Measurements from ENCODE around the gene SFTPD.
"Not testable (repeated sequence)": the region's sequence is repeated elsewhere in the genome, so short reads cannot be mapped to it uniquely, and the experiment has no call there.

SFTPD gene

GRCh38 chr10:79948976-79949722 is at the start of gene SFTPD:
SFTPD (minus strand) TSS chr10:79949105; CDS start chr10:79946659, 2,446 bp downstream.
- no peak within 1 kb of the TSS for H3K27ac Mint-ChIP-seq
- no peaks in the 10 kb centered on the region for H3K4me1 Mint-ChIP-seq
- H3K9me3 Mint-ChIP-seq: peaks cover 14% of the 10 kb centered on the region
- H3K27me3 Mint-ChIP-seq: peaks cover 3% of the 10 kb centered on the region
- no peak within 1 kb of the TSS for H3K4me3 Mint-ChIP-seq
- peaks cover 4% of the 10 kb centered on the region for H3K36me3 Mint-ChIP-seq

DNA sequence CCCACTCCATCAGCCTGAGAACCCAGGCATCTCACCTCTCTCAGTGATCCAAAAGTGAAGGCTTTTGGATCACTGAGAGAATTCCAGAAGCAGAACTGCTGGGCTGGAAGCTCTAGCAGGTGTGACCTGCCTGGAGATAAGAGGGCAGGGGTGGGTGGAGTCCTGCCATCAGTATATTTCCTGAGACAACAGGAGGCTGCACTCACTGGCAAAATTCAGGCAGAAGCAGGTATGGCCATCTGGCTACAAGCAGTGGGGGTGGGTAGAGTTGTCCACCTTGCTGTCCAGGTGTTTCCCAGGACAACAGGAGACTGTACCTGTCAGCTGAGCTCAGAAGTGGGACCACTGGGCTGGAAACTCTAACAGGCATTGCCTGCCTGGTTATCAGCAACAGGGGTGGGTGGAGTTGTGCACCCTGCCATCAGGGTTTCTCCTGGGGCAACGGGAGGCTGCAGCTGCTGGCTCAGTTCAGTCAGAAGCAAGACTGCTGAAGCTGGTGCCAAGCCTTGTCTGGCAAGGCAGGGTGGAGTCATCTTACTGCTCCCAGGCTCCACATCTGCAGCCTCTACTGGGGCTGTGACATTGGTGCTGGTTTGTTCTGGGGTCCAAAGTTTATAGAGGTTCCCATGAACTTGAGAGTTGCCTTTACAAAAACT is 47.2 kb upstream of the SFTPD start:
- Mint-ChIP-seq H3K4me3 (no peak overlapping the region), H3K4me1 (no peaks in the 10 kb centered on the region), H3K27ac (no peak overlapping the region), H3K9me3 (no peaks in the 10 kb centered on the region), H3K27me3 (peaks cover 18% of the 10 kb centered on the region), H3K36me3 (no peaks in the 10 kb centered on the region)

- no peak overlapping the region for H3K27ac Mint-ChIP-seq
- peaks cover 14% of the 10 kb centered on the region for H3K9me3 Mint-ChIP-seq
- no peaks in the 10 kb centered on the region for H3K36me3 Mint-ChIP-seq
- no peak overlapping the region for H3K4me3 Mint-ChIP-seq
- no peaks in the 10 kb centered on the region for H3K4me1 Mint-ChIP-seq
- H3K27me3 Mint-ChIP-seq: peaks cover 16% of the 10 kb centered on the region
Measured at GRCh38 chr10:79994556-79994955, 45.7 kb upstream of the SFTPD start.

DNA sequence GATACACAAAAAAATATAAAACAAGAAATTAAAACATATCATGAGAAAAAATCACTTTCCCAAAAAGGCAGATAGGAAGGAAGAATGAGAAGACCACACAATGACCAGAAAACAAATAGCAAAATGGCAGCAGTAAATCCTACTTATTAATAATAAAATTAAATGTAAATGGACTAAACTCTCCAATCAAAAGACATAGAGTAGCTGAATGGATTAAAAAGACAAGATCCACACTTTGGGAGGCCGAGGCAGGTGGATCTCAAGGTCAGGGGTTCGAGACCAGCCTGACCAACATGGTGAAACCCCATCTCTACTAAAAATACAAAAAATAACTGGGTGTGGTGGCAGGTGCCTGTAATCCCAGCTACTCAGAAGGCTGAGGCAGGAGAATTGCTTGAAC is 39.3 kb upstream of the SFTPD start:
- not testable (repeated sequence) for H3K27ac Mint-ChIP-seq, H3K36me3 Mint-ChIP-seq, H3K4me3 Mint-ChIP-seq, H3K4me1 Mint-ChIP-seq
- Mint-ChIP-seq H3K9me3 (peaks cover 15% of the 10 kb centered on the region), H3K27me3 (peaks cover 18% of the 10 kb centered on the region)

GRCh38 chr10:79986661-79987060 is 37.8 kb upstream of the SFTPD start:
- not testable (repeated sequence) for H3K4me3 Mint-ChIP-seq, H3K27ac Mint-ChIP-seq, H3K4me1 Mint-ChIP-seq, H3K36me3 Mint-ChIP-seq
- H3K27me3 Mint-ChIP-seq: peaks cover 19% of the 10 kb centered on the region
- H3K9me3 Mint-ChIP-seq: peaks cover 15% of the 10 kb centered on the region

DNA sequence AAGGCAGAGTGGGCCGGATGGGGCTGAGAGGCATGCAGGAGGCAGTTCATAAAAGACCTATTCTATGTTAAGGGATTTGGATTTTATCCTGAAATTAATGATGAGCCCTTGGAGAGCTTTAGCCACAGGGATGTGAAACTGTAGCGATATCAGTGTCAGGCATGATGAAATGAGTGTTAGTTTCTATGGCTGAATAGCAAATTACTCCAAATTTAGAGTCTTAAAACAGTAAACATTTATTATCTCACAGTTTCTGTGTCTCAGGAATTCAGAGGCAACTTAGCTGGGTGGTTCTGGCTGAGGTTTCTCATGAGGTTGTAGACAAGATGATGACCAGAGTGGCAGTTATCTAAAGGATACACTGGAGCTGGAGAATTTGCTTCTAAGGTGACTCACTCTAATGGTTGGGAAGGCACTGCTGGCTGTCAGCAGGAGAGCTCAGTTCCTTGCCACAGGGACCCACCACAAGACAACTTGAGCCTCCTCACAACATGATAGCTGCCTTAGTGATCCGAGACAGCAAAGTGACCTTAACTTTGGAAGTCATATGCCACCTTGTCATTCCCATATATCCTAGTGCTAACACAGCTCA is 36.7 kb upstream of the SFTPD start:
- Mint-ChIP-seq H3K36me3 (peaks cover 1% of the 10 kb centered on the region), H3K9me3 (peaks cover 11% of the 10 kb centered on the region), H3K4me3 (no peak overlapping the region), H3K4me1 (peaks cover 5% of the 10 kb centered on the region), H3K27ac (no peak overlapping the region), H3K27me3 (peaks cover 26% of the 10 kb centered on the region)

GRCh38 chr10:79984851-79985250 is 35.9 kb upstream of the SFTPD start:
- Mint-ChIP-seq H3K27ac (no peak overlapping the region), H3K4me1 (peaks cover 5% of the 10 kb centered on the region), H3K36me3 (peaks cover 1% of the 10 kb centered on the region), H3K9me3 (peaks cover 4% of the 10 kb centered on the region), H3K27me3 (peaks cover 33% of the 10 kb centered on the region), H3K4me3 (no peak overlapping the region)

DNA sequence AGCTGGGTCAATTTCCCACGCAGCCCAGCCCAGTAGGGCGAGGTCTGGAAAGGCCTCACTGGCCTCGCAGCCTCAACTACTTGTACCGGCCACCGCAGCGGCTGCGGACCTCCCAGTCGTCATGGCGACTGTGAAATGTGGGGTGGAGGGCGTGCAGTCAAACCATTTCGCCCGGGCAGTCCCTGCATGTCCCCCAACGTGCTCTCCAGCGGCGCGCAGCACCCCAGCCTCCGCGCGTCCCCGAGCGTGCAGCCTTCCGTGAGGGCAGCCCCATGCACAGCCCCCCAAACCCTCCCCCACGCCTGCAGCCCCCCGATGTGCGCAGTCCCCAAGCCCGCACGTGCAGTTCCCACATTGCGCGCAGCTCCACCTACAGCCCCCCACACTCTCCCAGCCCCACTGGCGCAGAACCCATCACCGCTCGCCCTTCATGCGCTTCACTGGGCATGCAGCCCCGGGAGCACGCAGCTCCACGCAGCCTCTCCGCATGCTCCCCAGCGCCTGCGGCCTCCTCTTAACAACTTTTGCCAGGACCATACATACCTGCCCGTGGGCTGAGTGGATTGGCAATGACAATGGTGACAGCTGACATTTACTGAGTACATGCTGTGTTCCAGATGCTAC is 34.5 kb upstream of the SFTPD start:
- Mint-ChIP-seq H3K9me3 (no peaks in the 10 kb centered on the region), H3K27ac (no peak overlapping the region), H3K4me1 (peaks cover 5% of the 10 kb centered on the region), H3K27me3 (peaks cover 42% of the 10 kb centered on the region), H3K4me3 (no peak overlapping the region), H3K36me3 (peaks cover 1% of the 10 kb centered on the region)

- Mint-ChIP-seq H3K9me3 (peaks cover under 1% of the 10 kb centered on the region), H3K4me1 (peaks cover 5% of the 10 kb centered on the region), H3K27ac (no peak overlapping the region), H3K4me3 (no peak overlapping the region), H3K36me3 (no peaks in the 10 kb centered on the region), H3K27me3 (peaks cover 43% of the 10 kb centered on the region)
Measured at GRCh38 chr10:79982861-79983260, 34.0 kb upstream of the SFTPD start.

- Mint-ChIP-seq H3K4me3 (no peak overlapping the region), H3K9me3 (peaks cover 6% of the 10 kb centered on the region), H3K4me1 (peaks cover 5% of the 10 kb centered on the region), H3K27me3 (peaks cover 47% of the 10 kb centered on the region), H3K27ac (no peak overlapping the region), H3K36me3 (no peaks in the 10 kb centered on the region)
Measured at GRCh38 chr10:79982362-79982800, 33.5 kb upstream of the SFTPD start.

- Mint-ChIP-seq H3K4me1 (peaks cover 5% of the 10 kb centered on the region), H3K27ac (no peak overlapping the region)
Measured at GRCh38 chr10:79981450-79982361, 32.8 kb upstream of the SFTPD start.

GRCh38 chr10:79980711-79981110 is 31.8 kb upstream of the SFTPD start:
- Mint-ChIP-seq H3K27ac (no peak overlapping the region), H3K36me3 (no peaks in the 10 kb centered on the region), H3K4me3 (no peak overlapping the region), H3K9me3 (peaks cover 7% of the 10 kb centered on the region), H3K4me1 (peaks cover 5% of the 10 kb centered on the region), H3K27me3 (peaks cover 47% of the 10 kb centered on the region)

More at GRCh38 chr10:79981450-79982361, 32.8 kb upstream of the SFTPD start:
- Mint-ChIP-seq H3K27me3 (peaks cover 48% of the 10 kb centered on the region), H3K36me3 (no peaks in the 10 kb centered on the region), H3K4me3 (no peak overlapping the region), H3K9me3 (peaks cover 7% of the 10 kb centered on the region)

GRCh38 chr10:79979976-79980687 is 31.2 kb upstream of the SFTPD start:
- Mint-ChIP-seq H3K27me3 (peaks cover 50% of the 10 kb centered on the region), H3K4me1 (peaks cover 5% of the 10 kb centered on the region), H3K36me3 (no peaks in the 10 kb centered on the region), H3K4me3 (no peak overlapping the region), H3K9me3 (peaks cover 11% of the 10 kb centered on the region), H3K27ac (no peak overlapping the region)

GRCh38 chr10:79979310-79979975 is 30.5 kb upstream of the SFTPD start:
- peaks cover 5% of the 10 kb centered on the region for H3K4me1 Mint-ChIP-seq
- H3K9me3 Mint-ChIP-seq: peaks cover 11% of the 10 kb centered on the region
- H3K4me3 Mint-ChIP-seq: no peak overlapping the region
- H3K36me3 Mint-ChIP-seq: no peaks in the 10 kb centered on the region
- peaks cover 51% of the 10 kb centered on the region for H3K27me3 Mint-ChIP-seq
- no peak overlapping the region for H3K27ac Mint-ChIP-seq

All from activated naive CD4-positive, alpha-beta T cell treated with anti-CD3 and anti-CD28 coated beads, Interleukin-2, amount 50 U/mL, for 24 hours (primary cell).